ENCODE data around the gene SCUBE2.
"Not testable (repeated sequence)": the region's sequence is repeated elsewhere in the genome, so short reads cannot be mapped to it uniquely, and the experiment has no call there.

Gene SCUBE2

DNA sequence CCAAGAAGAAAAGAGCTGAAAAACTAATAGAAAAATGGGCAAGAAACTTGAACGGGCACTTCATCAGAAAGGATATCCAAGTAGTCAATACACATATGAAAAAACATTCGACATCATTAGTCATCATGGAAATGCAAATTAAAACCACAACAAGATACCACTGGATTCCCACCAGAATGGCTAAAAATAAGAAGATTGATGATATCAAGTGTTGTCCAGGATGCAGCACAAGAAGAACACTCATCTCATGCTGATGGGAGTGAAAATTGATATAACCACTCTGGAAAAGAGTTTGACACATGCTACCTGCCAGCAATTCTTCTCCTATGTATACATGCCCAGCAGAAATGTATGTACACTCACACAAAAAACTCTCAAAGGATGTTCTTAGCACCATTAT, 26.9 kb upstream of the SCUBE2 start:
- intact Hi-C loops (cut with DNase I): no loop called here
- DNase-seq: no peak

DNA sequence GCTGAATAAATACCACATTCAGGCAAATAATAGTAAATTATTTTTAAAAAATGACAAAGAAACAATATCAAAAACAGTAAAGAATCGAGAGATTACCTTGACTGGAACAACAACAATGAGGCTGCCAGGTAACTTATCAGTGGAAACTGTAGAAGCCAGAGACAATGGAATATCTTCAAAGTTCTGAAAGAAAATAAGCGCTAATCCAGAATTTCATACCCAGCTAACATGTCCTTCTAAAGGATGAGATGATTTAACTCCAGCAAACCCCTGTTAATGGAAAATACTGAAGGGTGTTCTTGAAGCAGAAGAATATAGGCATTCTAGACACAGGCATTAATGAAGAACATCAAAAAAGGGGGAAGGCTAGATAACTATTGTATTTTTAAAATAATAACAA, 20.7 kb upstream of the SCUBE2 start:
- intact Hi-C loops (cut with DNase I): no loop called here
- no peak for DNase-seq

DNA sequence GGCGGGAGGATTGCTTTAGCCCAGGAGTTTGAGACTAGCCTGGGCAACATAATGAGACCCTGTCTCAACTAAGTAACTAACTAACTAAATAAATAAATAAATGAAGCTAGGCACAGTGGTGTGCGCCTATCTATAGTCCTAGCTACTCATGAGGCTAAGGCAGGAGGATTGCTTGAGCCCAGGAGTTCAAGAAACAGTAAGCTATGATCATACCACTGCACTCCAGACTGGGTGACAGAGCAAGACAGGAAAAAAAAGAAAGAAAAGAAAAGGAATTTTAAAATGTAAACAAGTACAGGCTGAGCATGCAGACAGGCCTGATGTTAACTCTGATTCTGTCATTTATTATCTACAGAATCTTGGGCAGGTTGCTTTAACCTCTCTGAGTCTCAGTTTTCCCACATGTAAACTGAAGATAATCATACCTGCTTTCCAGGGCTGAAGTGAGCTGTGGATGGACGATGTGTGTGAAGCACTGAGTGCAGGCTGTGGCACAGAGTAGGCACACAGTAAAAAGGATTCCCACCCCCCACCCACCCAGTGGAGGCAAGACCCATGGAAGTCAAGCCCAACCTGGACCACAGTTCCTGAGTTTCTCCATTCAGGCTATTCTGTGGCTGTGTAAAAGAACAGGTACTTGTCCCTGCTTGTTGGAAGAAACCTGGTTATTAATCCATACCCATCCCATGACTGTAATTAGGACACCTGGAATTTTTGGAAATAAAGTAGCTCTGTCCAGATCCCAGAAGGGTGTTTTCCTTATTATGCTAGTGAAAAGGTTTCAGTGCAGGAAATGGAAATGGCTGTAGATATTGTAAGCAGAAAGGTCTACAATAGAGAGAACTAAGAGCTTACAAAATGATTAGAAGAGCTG, 18.7 kb upstream of the SCUBE2 start:
- no peak for DNase-seq
- intact Hi-C loops (cut with DNase I): no loop called here

DNA sequence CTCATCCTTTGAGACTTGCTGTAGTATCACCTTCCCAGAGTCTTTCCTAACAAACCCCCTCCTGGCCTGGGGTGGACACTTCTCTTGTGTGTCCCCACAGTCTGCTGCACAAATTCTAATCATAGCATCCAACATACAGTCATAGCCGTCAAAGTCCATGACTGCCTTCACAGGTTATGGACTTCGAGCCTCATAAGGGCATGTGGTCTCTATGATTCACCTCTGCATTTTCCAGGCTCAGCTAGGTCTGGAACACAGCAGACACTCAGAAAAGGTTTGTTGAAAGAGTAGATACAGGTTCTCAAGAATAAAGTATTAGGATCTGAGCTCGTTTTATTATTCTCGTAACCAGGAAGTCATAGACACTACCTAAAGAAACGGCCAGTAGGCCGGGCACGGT, 13.2 kb upstream of the SCUBE2 start:
- DNase-seq: no peak
- intact Hi-C loops (cut with DNase I): no loop called here

DNA sequence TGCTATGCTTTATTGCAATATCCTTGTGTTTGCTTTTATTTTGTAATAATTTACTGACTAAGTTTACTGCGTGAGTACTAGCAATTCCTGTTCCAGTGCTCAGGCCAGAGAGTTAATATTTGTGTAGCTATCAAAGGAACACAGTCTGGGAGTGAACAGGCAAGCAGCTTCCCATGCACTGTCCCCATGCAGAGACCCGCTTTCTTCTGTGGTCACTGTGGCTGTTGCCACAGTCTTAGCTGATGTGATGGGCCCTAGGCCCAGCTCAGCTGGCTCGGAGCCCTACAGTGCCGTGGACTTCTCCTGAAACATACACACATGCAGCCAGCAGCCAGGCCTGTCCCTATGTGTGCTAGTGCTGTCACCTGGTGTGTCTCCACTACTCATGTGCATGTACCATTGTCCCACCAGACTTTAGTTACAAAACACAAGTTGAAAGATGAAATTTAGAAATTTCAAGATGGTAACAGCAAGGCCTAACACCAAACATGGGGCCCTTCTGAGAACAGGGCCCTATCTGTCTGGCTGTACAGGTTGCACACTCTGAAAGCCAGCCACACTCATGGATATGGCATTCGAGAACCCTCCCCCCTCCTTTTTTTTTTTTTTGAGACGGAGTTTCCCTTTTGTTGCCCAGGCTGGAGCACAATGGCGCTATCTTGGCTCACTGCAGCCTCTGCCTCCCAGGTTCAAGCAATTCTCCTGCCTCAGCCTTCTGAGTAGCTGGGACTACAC, 12.3 kb upstream of the SCUBE2 start:
- intact Hi-C loops (cut with DNase I): no loop called here
- DNase-seq: no peak

DNA sequence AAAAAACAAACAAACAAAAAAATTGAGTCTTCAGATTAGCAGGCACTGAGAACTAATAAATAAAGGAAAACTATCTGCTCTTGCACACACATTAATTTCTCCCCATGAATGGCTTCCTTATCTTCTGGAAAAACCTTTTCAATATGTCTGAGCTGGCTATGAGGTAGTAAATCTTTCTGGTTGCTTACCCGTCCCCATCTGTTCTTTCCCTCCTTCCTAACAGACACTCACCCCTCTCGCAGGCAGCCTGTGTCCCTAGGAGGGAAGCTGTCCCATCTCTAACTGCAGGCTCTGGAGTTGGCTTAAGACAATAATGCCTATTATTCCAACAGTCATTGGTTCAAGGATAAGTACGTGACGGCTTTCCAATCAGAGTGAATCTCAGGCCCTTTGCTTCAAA, 8.2 kb upstream of the SCUBE2 start:
- intact Hi-C loops (cut with DNase I): no loop called here

DNA sequence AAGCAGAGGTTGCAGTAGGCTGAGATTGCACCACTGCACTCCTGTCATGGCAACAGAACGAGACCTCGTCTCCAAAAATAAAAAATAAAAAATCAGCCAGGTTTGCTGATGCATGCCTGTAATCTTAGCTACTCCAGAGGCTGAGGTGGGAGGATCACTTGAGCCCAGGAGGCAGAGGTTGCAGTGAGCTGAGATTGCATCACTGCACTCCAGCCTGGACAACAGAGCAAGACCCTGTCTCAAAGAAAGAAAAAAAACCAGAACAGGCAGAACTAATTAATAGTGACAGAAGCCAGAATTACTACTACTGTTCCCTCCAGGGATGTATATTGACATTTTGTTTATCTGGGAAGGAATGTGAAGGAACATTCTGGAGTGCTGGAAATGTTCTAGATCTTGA, 7.1 kb upstream of the SCUBE2 start:
- DNase-seq; intact Hi-C loops (cut with DNase I): not testable (repeated sequence)

More for the DNA sequence above, 8.2 kb upstream of the SCUBE2 start:
- DNase-seq: no peak

DNA sequence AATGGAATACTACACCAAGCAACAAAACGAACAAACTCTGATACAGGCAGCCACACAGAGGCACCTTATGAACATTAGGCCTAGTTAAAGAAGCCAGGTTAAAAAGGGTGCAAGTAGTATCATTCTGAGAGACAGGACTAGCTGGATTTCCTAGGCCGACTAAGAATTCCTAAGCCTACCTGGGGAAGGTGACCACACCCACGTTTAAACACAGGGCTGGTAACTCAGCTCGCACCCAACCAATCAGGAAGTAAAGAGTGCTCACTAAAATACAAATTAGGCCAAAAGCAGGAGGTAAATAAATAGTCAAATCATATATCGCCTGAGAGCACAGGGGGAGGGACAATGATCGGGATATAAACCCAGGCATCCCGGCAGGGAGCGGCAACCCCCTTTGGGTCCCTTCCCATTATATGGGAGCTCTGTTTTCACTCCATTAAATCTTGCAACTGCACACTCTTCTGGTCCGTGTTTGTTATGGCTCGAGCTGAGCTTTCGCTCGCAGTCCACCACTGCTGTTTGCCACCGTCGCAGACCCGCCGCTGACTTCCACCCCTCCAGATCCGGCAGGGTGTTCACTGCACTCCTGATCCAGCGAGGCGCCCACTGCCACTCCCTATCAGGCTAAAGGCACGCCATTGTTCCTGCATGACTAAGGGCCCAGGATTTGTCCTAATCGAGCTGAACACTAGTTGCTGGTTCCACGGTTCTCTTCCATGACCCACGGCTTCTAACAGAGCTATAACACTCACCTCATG, 6.0 kb upstream of the SCUBE2 start:
- DNase-seq; intact Hi-C loops (cut with DNase I): not testable (repeated sequence)

DNA sequence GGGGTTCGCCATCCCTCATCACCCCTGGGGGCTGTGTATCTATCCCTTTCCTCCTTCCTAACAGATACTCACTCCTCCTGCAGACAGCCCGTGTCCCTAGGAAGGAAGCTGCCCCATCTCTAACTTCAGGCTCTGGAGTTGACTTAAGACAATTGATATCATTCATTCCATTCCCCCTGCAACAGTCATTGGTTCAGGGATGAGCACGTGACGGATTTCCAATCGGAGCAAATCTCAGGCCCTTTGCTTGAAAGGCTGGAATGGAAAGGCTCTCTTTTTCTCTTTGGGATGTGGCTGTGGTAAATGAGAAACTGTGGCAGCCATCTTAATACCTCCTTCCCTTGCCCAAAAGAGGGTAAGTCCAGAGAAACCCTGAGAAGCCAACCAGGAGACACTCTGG, 5.0 kb upstream of the SCUBE2 start:
- intact Hi-C loops (cut with DNase I): no loop called here
- no peak for DNase-seq

DNA sequence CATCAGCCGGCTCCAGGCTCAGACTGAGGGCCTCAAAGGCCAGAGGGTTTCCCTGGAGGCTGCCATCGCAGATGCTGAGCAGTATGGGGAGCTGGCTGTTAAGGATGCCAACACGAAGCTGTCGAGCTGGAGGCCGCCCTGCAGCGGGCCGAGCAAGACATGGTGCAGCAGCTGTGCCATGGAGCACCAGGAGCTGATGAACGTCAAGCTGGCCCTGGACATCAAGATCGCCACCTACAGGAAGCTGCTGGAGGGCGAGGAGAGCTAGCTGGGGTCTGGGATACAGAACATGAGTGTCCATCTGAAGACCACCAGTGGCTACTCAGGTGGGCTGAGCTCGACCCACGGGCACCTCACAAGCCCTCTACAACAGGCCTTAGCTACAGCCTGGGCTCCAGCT, 4.0 kb upstream of the SCUBE2 start:
- intact Hi-C loops (cut with DNase I): no loop called here
- no peak for DNase-seq

DNA sequence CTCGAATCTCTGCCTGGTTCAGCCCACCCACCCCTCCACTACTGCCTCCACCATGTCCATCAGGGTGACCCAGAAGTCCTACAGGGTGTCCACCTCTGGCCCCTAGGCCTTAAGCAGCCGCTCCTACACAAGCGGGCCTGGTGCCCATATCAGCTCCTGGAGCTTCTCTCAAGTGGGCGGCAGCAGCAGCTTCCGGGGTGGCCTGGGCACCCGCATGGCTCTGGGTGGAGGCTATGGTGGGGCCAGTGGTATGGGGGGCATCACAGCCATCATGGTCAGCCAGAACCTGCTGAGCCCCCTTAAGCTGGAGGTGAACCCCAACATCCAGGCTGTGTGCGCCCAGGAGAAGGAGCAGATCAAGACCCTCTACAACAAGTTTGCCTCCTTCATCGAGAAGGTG, 3.0 kb upstream of the SCUBE2 start:
- peak in 1 of 42 donors; percentile 12 for DNase-seq
- intact Hi-C loops (cut with DNase I): no loop called here

DNA sequence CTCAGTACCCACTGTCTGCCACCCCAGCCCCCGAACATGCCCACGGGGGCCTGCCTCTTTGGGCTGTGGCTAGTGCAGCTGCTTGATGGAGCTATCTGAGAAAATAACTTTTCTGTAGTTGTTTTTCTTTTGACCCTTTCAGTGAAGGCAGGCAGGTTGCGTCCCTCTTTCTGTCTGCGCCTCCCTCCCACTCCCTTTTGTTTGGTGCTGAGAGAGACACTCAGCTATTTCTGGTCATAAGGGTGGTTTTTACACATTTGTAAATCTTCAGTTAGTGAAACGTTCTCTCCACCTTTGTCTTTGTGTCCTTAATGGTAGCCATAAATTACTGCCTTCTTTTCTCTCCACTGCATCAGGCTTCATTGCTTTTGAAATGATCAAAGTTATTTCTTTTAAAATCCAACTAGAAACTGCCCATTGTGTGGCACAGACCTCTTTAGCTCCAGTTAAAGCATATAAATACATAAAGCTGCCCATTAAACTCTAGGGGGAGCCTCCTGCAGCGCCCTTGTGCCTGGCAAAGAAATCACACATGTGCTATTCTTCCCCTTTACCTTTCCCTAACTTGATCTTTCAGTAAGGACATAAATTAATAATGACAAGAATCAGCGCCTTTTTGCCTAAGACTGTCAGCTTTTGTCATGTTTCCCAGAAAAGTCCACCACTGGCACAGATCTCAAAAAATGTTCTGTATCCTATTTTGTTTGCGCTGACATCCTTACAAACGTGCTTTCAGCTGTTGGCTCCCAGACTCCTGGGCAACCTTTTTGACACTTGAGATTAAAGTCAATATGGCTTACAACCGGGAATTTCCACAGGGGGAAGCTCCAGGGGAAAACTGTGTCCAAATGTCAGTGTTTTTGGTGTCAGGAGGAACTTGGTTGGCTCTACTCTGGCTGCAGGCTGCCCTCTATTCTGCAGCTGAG, 1.7 kb upstream of the SCUBE2 start:
- intact Hi-C loops (cut with DNase I): no loop called here
- peak in 1 of 42 donors; percentile 35 for DNase-seq

DNA sequence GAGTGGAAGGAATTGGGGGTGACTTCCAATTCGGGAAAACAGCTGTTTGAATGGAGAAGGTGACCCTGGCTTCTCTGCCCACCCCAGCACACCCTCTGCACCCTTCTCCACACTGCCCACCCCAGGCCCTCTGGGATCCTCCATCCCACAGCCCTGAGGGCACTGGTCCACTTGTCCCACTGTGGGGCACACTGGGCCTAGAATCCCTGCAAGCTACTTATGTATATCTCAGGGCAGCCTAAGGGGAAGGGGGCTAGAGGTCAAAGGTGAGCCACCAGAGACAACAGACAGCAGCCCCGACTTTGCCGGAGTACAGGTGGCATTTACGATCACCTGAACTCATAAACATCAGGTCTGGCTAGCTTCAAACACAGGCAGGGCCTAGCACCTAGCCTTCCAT, 673 bp upstream of the SCUBE2 start:
- no peak for DNase-seq
- intact Hi-C loops (cut with DNase I): no loop called here

DNA sequence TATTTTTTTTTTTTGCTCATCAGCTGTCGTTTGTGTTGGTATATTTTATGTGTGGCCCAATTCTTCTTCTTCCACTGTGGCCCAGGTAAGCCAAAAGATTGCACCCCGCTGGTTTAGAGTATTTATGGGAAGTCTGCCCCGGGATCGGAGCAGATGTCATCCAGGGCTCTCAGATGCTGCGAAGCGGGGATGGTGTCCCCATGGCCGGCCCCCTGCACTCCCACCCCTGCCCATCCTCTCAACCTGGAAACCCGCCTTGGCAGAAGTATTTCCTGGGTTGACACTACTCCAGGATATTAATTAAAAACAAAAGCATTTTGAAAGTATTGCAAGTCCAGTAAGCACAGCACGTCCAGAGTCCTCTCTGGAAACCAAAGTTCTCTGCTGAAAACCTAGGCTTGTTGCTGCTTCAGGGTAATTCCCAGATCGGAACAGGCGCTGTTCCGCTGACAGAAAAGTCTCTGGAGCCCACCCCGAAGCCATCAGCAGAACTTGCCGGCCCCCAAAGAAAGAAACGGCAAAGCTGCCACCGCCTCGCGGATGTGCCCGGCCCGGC, 833 bp downstream of the SCUBE2 start:
- intact Hi-C loops (cut with DNase I): no loop called here
- DNase-seq: peak in 1 of 42 donors; percentile 33

DNA sequence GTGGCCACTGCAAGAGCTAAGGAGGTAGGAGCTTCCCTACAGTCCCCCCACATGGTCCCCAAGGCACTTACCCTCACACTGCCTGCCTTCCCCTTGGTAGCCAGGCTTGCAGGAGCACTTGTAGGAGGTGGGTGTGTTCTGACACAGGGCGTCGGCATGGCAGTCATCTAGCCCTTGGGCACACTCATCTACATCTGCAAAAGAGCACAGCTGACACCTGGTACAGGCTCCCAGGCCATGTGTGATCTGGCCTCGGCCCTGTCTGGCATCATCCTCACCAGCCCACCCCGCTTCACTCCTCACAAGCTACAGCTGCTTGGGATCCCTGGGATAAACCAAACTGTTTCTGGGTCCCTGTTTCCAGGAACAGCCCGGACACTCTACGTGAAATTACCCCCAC, 1.8 kb downstream of the SCUBE2 start:
- DNase-seq: peak in 1 of 42 donors; percentile 30
- intact Hi-C loops (cut with DNase I): no loop called here

DNA sequence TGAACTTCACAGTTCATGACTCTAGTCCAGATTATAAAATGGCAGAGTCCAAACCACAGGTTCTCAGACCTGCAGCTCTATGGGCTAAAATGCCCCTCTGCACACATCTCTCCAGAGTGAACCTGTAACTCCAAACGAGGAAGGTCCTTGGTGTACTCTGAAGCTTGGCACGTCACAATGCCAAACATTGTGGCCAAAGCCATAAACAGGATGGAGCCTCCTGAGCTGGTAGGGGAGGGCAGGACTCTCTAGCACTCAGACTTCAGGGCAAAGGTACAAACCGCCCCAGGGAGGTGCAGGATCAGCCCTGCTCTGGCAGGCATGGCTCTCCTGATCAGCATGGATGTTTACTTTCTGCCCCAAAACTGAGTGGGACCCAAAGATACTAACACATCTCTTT, 2.3 kb downstream of the SCUBE2 start:
- intact Hi-C loops (cut with DNase I): no loop called here
- DNase-seq: no peak

DNA sequence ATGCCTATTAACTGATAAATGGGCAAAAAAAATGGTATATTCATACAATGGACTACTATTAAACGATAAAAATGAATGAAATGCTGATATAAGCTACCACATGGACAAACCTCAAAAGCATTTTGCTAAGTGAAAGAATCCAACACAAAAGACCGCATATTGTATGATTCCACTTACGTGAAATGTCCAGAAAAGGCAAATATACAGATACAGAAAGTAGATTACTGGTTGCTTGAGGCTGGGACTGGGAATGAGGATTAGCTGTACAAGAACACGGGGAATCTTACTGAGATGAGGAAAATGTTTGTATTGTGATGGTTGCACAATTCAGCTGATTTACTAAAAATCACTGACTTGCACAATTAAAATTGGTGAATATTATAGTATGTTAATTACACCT, 8.8 kb downstream of the SCUBE2 start:
- intact Hi-C loops (cut with DNase I): no loop called here

DNA sequence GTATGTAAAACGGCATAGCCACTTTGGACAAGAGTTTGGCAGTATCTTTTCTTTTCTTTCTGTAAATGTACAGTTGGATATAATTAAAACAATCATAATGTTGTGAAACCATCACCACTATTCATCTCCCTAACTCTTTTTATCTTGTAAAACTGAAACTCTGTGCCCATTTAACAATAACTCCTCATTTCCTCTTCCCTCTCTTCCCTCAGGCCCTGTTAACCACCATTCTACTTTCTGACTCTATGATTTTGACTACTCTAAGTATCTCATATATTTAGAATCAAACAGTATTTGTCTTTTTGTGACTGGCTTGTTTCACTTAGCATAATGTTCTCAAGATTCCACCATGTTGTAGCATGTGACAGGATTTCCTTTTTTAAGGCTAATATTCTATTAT, 10.2 kb downstream of the SCUBE2 start:
- intact Hi-C loops (cut with DNase I): no loop called here
- DNase-seq: no peak

More for the DNA sequence above, 8.8 kb downstream of the SCUBE2 start:
- DNase-seq: no peak
